Hepatocyte (in vitro differentiated cells): ENCODE data around the gene MFAP2. TPM values are rescaled to one million over a fixed set of nuclear protein-coding genes. Genes with fewer than 3 reads are reported as not detected.

Experiments used
- DNase-seq: peaks from one replicate; pipeline ENCODE4 v3.0.0-alpha.2; 2016; ENCODE audit warnings: low spot score
- H2AFZ ChIP-seq: fragments of 200-600 bp; sonication (generic); 2 replicates; pipeline ENCODE4 v1.6.0; 2016; ENCODE audit warnings: antibody characterized with exemption, mild to moderate bottlenecking
- H3K27ac ChIP-seq: fragments of 200-600 bp; sonication (generic); 2 replicates; pipeline ENCODE4 v1.5.1; 2016; ENCODE audit warnings: mild to moderate bottlenecking
- H3K27me3 ChIP-seq: fragments of 200-600 bp; sonication (generic); 2 replicates; pipeline ENCODE4 v1.6.1; 2016
- H3K36me3 ChIP-seq: fragments of 200-600 bp; sonication (generic); replicated peaks from 2 replicates; pipeline ENCODE4 v1.5.1; 2016; ENCODE audit warnings: low read depth; ENCODE audit not compliant: insufficient read depth
- H3K4me1 ChIP-seq: fragments of 200-600 bp; sonication (generic); 2 replicates; pipeline ENCODE4 v1.5.1; 2016; ENCODE audit warnings: mild to moderate bottlenecking, moderate library complexity; ENCODE audit not compliant: insufficient read depth
- H3K4me2 ChIP-seq: fragments of 200-600 bp; sonication (generic); 2 replicates; pipeline ENCODE4 v1.6.0; 2016
- H3K4me3 ChIP-seq: fragments of 200-600 bp; sonication (generic); 2 replicates; pipeline ENCODE4 v1.5.1; 2016; ENCODE audit warnings: mild to moderate bottlenecking
- H3K79me2 ChIP-seq: fragments of 200-600 bp; sonication (generic); 2 replicates; pipeline ENCODE4 v1.6.0; 2017; ENCODE audit warnings: mild to moderate bottlenecking
- H3K9me2 ChIP-seq: fragments of 200-600 bp; sonication (generic); replicated peaks from 2 replicates; pipeline ENCODE4 v1.6.0; 2017; ENCODE audit warnings: mild to moderate bottlenecking; ENCODE audit not compliant: insufficient read depth
- H3K9me3 ChIP-seq: fragments of 200-600 bp; sonication (generic); 2 replicates; pipeline ENCODE4 v1.5.1; 2016; ENCODE audit warnings: low read depth, mild to moderate bottlenecking
- H4K20me1 ChIP-seq: fragments of 200-600 bp; sonication (generic); 2 replicates; pipeline ENCODE4 v1.6.0; 2016; ENCODE audit warnings: mild to moderate bottlenecking; ENCODE audit not compliant: insufficient read depth, poor library complexity, severe bottlenecking
- CTCF ChIP-seq: fragments of 200-600 bp; sonication (generic); IDR thresholded peaks from 2 replicates; pipeline ENCODE4 v1.5.1; 2016; ENCODE audit warnings: antibody characterized with exemption, mild to moderate bottlenecking; ENCODE audit not compliant: poor library complexity
- EZH2 ChIP-seq: fragments of 200-600 bp; sonication (generic); IDR thresholded peaks from 2 replicates; pipeline ENCODE4 v1.6.1; 2016; ENCODE audit warnings: antibody characterized with exemption, mild to moderate bottlenecking, borderline replicate concordance
- EZH2phosphoT487 ChIP-seq: fragments of 200-600 bp; sonication (generic); IDR thresholded peaks from one replicate; pipeline ENCODE4 v1.6.1; 2018; ENCODE audit warnings: antibody characterized with exemption, mild to moderate bottlenecking, low read depth, moderate library complexity; ENCODE audit not compliant: unreplicated experiment, severe bottlenecking
- WGBS: methylation state at CpG from one replicate; pipeline ENCODE4 v1.1.6; 2016; ENCODE audit warnings: low lambda C conversion rate; ENCODE audit errors: missing lambda C conversion rate; 5-methylcytosine and 5-hydroxymethylcytosine counted together
- polyA plus RNA-seq: library from polyadenylated mRNA; unstranded; fragments of >200 nt; fragmentation: Nextera tagmentation; extraction: Ambion mirVana; gene quantifications from 2 replicates; pipeline ENCODE4 v1.2.1, GENCODE V29; 2016
- total RNA-seq: library from RNA; depleted of rRNA; stranded (reverse); fragments of >200 nt; gene quantifications from 2 replicates; pipeline ENCODE4 v1.2.3, GENCODE V29; 2014

Gene MFAP2
- total and polyA plus RNA-seq, 2 experiments from 2014 or later: 172 to 551 TPM

- 96% methylated on average over 18 of the region's 19 CpGs for WGBS
- Histone ChIP-seq H3K4me1 (peaks cover 8% of the 10 kb centered on the region), H4K20me1 (no peaks in the 10 kb centered on the region), H3K27me3 (no peaks in the 10 kb centered on the region), H3K79me2 (peaks cover 4% of the 10 kb centered on the region), H3K36me3 (no peaks in the 10 kb centered on the region), H3K27ac (no peak overlapping the region), H3K4me2 (no peak overlapping the region), H3K9me3 (no peaks in the 10 kb centered on the region), H3K9me2 (no peaks in the 10 kb centered on the region), H3K4me3 (no peak overlapping the region), H2AFZ (no peak overlapping the region)
- TF ChIP-seq EZH2phosphoT487: no peak
- TF ChIP-seq EZH2: no peak
- TF ChIP-seq CTCF: no peak
- DNase-seq: no peak
These were observed 24.9 kb upstream of the MFAP2 start for GRCh38 chr1:17005365-17005740.

DNA sequence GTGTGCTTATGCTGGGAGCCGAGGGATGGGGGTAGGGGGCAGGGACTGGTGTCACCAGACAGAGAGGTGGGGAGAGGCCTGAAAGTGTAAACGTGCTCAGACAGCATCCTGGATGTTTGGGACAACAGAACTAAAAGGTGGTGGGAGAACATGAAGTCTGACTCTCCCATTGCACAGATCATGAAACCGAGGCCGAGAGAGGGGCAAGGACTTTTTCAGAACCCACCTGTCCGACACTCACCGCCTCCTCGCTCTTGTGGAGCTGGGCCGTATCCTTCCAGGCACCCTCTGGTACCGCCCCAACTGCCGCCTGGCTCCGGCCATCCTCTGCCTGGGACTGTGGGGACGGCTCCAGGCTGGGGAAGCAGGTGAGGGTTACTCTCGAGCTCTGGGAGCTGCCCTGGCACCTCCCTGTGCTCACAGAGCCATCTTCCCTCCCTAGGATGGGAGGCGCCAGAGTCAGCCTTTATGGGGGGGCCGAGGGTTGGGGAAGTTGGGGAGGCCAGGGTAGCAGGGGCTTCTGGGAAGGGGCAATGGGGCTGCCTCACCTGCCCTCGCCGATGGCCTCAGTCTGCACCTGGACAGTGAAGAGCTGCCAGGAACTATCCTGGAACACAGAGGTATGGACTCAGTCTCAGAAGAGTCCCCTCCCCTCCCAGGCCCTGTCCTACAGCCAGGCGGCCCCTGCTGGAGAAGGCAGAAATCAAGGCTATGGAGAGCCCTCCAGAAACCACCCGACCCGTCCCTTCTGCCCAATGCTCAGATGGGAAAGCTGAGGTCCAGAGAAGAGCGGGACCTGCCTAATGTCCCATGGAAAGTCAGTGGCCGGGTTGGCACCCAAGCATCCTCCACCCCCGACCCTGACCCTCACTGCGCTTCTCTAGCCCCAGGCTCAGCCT is 24.3 kb upstream of the MFAP2 start:
- Histone ChIP-seq H3K27ac (no peak overlapping the region), H3K4me1 (peaks cover 3% of the 10 kb centered on the region), H3K4me2 (no peak overlapping the region), H3K9me2 (no peaks in the 10 kb centered on the region), H2AFZ (no peak overlapping the region), H3K36me3 (no peaks in the 10 kb centered on the region), H3K79me2 (no peaks in the 10 kb centered on the region), H3K4me3 (no peak overlapping the region), H3K27me3 (no peaks in the 10 kb centered on the region), H4K20me1 (no peaks in the 10 kb centered on the region), H3K9me3 (no peaks in the 10 kb centered on the region)
- TF ChIP-seq EZH2 (no peak), CTCF (no peak), EZH2phosphoT487 (no peak)
- DNase-seq: no peak
- 97% methylated on average over 22 of the region's 24 CpGs for WGBS

GRCh38 chr1:17002524-17002902 is 22.1 kb upstream of the MFAP2 start:
- H3K9me3 ChIP-seq: no peaks in the 10 kb centered on the region
- H3K27me3 ChIP-seq: no peaks in the 10 kb centered on the region
- no peak for DNase-seq
- no peak overlapping the region for H3K4me2 ChIP-seq
- no peak overlapping the region for H3K27ac ChIP-seq
- H2AFZ ChIP-seq: no peak overlapping the region
- no peak overlapping the region for H3K4me3 ChIP-seq
- H4K20me1 ChIP-seq: no peaks in the 10 kb centered on the region
- TF ChIP-seq CTCF: no peak
- TF ChIP-seq EZH2phosphoT487: no peak
- TF ChIP-seq EZH2: no peak
- no peaks in the 10 kb centered on the region for H3K36me3 ChIP-seq
- H3K4me1 ChIP-seq: no peaks in the 10 kb centered on the region
- WGBS: 96% methylated on average over 4 of the region's 4 CpGs
- no peaks in the 10 kb centered on the region for H3K9me2 ChIP-seq
- H3K79me2 ChIP-seq: no peaks in the 10 kb centered on the region
